IMR-90 (cell line): ENCODE results near the gene ZBTB45. TPM values are rescaled to one million over a fixed set of nuclear protein-coding genes. Genes with fewer than 3 reads are reported as not detected.
A peak's percentile ranks its signal among the peaks of the same experiment; 100 is the strongest.

Experiments used
- ATAC-seq: fragments of 200-7000 bp; cut with Tn5 transposase; 2 replicates; pipeline ENCODE4 v1.9.1; 2020; ENCODE audit warnings: low read depth, mild to moderate bottlenecking, moderate library complexity
- BruUV-seq: library from RNA; stranded (reverse); fragments of 400-500 nt; replicated peaks from 2 replicates; lab custom pipeline; 2021; lab: Mats Ljungman, UMichigan
- CTCF ChIA-PET: fragments of 300-600 bp; formaldehyde crosslinking; extraction: SDS; loops from one replicate; lab custom pipeline; 2021; ENCODE audit warnings: antibody characterized with exemption; lab: Yijun Ruan, JAX
- POLR2A ChIA-PET: fragments of 300-600 bp; sonication (Branson Sonifier 250); formaldehyde crosslinking; loops from one replicate; lab custom pipeline; 2022; ENCODE audit warnings: antibody characterized with exemption; ENCODE audit not compliant: unreplicated experiment; lab: Charles Lee
- DNase-seq: peaks from one replicate; pipeline ENCODE4 v3.0.0; 2013
- H2AFZ ChIP-seq: replicated peaks from 2 replicates; pipeline ENCODE3; 2013; ENCODE audit warnings: low read length, mild to moderate bottlenecking; ENCODE audit not compliant: poor library complexity
- H2AK5ac ChIP-seq: 2 replicates; pipeline ENCODE4 v1.6.1; 2013; ENCODE audit warnings: low read depth, low read length, inconsistent platforms
- H2AK9ac ChIP-seq: replicated peaks from 2 replicates; pipeline ENCODE3; 2013; ENCODE audit warnings: mild to moderate bottlenecking, low read depth, low read length, moderate library complexity; ENCODE audit not compliant: poor library complexity
- H2BK120ac ChIP-seq: 2 replicates; pipeline ENCODE4 v1.6.1; 2013; ENCODE audit warnings: low read depth, low read length, inconsistent platforms
- H2BK15ac ChIP-seq: 3 replicates; pipeline ENCODE4 v1.6.1; 2013; ENCODE audit warnings: low read depth, low read length, inconsistent platforms
- H2BK20ac ChIP-seq: 2 replicates; pipeline ENCODE4 v1.6.1; 2013; ENCODE audit warnings: low read depth, mild to moderate bottlenecking, inconsistent platforms, low read length, moderate library complexity
- H2BK5ac ChIP-seq: 2 replicates; pipeline ENCODE4 v1.6.1; 2013; ENCODE audit warnings: mild to moderate bottlenecking, low read depth, low read length, inconsistent platforms; ENCODE audit not compliant: poor library complexity, severe bottlenecking
- H3K14ac ChIP-seq: replicated peaks from 2 replicates; pipeline ENCODE4 v1.6.1; 2013; ENCODE audit warnings: low read depth, low read length, inconsistent platforms
- H3K18ac ChIP-seq: 2 replicates; pipeline ENCODE4 v1.6.1; 2013; ENCODE audit warnings: low read depth, low read length, control low read depth
- H3K23ac ChIP-seq: 2 replicates; pipeline ENCODE4 v1.6.1; 2013; ENCODE audit warnings: low read depth, low read length, inconsistent platforms
- H3K27ac ChIP-seq: 2 replicates; pipeline ENCODE4 v1.5.1; 2013; ENCODE audit warnings: mild to moderate bottlenecking, control low read depth, low read length; ENCODE audit not compliant: insufficient read depth
- H3K27me3 ChIP-seq: 2 replicates; pipeline ENCODE4 v1.6.1; 2013; ENCODE audit warnings: low read length; ENCODE audit not compliant: control insufficient read depth, insufficient read depth
- H3K36me3 ChIP-seq: 2 replicates; pipeline ENCODE4 v1.6.1; 2013; ENCODE audit warnings: low read length, mixed read lengths; ENCODE audit not compliant: control insufficient read depth, insufficient read depth
- H3K4ac ChIP-seq: 2 replicates; pipeline ENCODE4 v1.6.1; 2013; ENCODE audit warnings: low read depth, low read length, inconsistent platforms
- H3K4me1 ChIP-seq: 2 replicates; pipeline ENCODE4 v1.6.1; 2013; ENCODE audit warnings: low read length, mixed read lengths; ENCODE audit not compliant: control insufficient read depth, insufficient read depth
- H3K4me2 ChIP-seq: 2 replicates; pipeline ENCODE4 v1.6.1; 2013; ENCODE audit warnings: low read depth, mild to moderate bottlenecking, control low read depth, low read length, moderate library complexity
- H3K4me3 ChIP-seq: 2 replicates; pipeline ENCODE4 v1.5.1; 2013; ENCODE audit warnings: low read depth, mild to moderate bottlenecking, control low read depth, low read length, moderate library complexity; ENCODE audit not compliant: insufficient read depth
- H3K56ac ChIP-seq: 2 replicates; pipeline ENCODE4 v1.6.1; 2013; ENCODE audit warnings: low read length, inconsistent platforms; ENCODE audit not compliant: insufficient read depth; ENCODE audit errors: extremely low read depth
- H3K79me1 ChIP-seq, 2 experiments: 2 replicates each; pipeline ENCODE4 v1.6.1; 2013; ENCODE audit warnings: low read length in 2 of 2, inconsistent platforms in 1 of 2, low read depth in 1 of 2
- H3K9ac ChIP-seq: 2 replicates; pipeline ENCODE4 v1.6.1; 2013; ENCODE audit warnings: low read depth, low read length, control low read depth
- H3K9me1 ChIP-seq: 2 replicates; pipeline ENCODE4 v1.6.1; 2013; ENCODE audit warnings: low read length, inconsistent platforms; ENCODE audit not compliant: insufficient read depth
- H3K9me3 ChIP-seq: 2 replicates; pipeline ENCODE4 v1.6.1; 2013; ENCODE audit warnings: low read length; ENCODE audit not compliant: control insufficient read depth, insufficient read depth
- H4K20me1 ChIP-seq: 2 replicates; pipeline ENCODE4 v1.6.1; 2013; ENCODE audit warnings: low read length, inconsistent platforms; ENCODE audit not compliant: insufficient read depth
- H4K5ac ChIP-seq: 2 replicates; pipeline ENCODE4 v1.6.1; 2013; ENCODE audit warnings: mild to moderate bottlenecking, low read depth, low read length, control low read depth
- H4K8ac ChIP-seq, 2 experiments: 2 replicates each; pipeline ENCODE4 v1.6.1; 2013; ENCODE audit warnings: low read depth in 2 of 2, low read length in 2 of 2, control low read depth in 1 of 2, inconsistent platforms in 1 of 2
- H4K91ac ChIP-seq: 2 replicates; pipeline ENCODE4 v1.6.1; 2013; ENCODE audit warnings: low read depth, low read length, inconsistent platforms; ENCODE audit not compliant: insufficient read depth
- BHLHE40 ChIP-seq: fragments of 150-350 bp; IDR thresholded peaks from 2 replicates; pipeline ENCODE4 v1.6.1; 2016; ENCODE audit warnings: mild to moderate bottlenecking, low read depth, low read length
- CHD1 ChIP-seq: IDR thresholded peaks from 2 replicates; pipeline ENCODE4 v1.6.1; 2012; ENCODE audit warnings: low read depth, low read length, improper control_type of control experiment
- MAZ ChIP-seq: IDR thresholded peaks from 2 replicates; pipeline ENCODE4 v1.6.1; 2012; ENCODE audit warnings: low read depth, mild to moderate bottlenecking, low read length, improper control_type of control experiment, moderate library complexity, borderline replicate concordance
- MXI1 ChIP-seq: IDR thresholded peaks from 2 replicates; pipeline ENCODE4 v1.6.1; 2012; ENCODE audit warnings: low read depth, mild to moderate bottlenecking, low read length, moderate library complexity, borderline replicate concordance
- POLR2A ChIP-seq: IDR thresholded peaks from 2 replicates; pipeline ENCODE4 v1.6.1; 2012; ENCODE audit warnings: mild to moderate bottlenecking, low read depth, low read length
- RFX5 ChIP-seq: IDR thresholded peaks from 2 replicates; pipeline ENCODE4 v1.8.0; 2012; ENCODE audit warnings: low read depth, mild to moderate bottlenecking, low read length, moderate library complexity
- WGBS, 2 experiments: methylation state at CpG; one replicate each; pipeline versions ENCODE4 v1.1.5 to v1.1.7; 2013; ENCODE audit warnings: missing lambda C conversion rate in 2 of 2; ENCODE audit not compliant: insufficient read length in 1 of 2; ENCODE audit errors: extremely low coverage in 2 of 2; 5-methylcytosine and 5-hydroxymethylcytosine counted together
- dilution Hi-C: fragments of 300-500 bp; cut with HindIII; formaldehyde crosslinking; loops from one replicate; pipeline ENCODE4 v1.14.3; 2018; ENCODE audit warnings: low sequenced_read_pairs; ENCODE audit not compliant: unreplicated experiment
- in situ Hi-C: fragments of 300-500 bp; cut with MboI; formaldehyde crosslinking; loops from 3 replicates; pipeline ENCODE4 v1.14.3; 2019; ENCODE audit warnings: low sequenced_read_pairs, inconsistent platforms, mixed read lengths
- intact Hi-C: fragments of 100-400 bp; cut with micrococcal nuclease; formaldehyde crosslinking; loops from 2 replicates; pipeline ENCODE4 v1.10.0; 2022
- polyA plus RNA-seq, 3 experiments: library from polyadenylated mRNA; depleted of rRNA; stranded (reverse); fragments of >200 nt; gene quantifications; 2 replicates each; pipeline ENCODE4 v1.2.3, GENCODE V29; 2012; ENCODE audit warnings: low replicate concordance in 1 of 3
- total RNA-seq: library from RNA; depleted of rRNA; stranded (reverse); fragments of >200 nt; gene quantifications from 2 replicates; pipeline ENCODE4 v1.2.3, GENCODE V29; 2012
- TF ChIP-seq, protein P1 (sequence below): fragments of 150-350 bp; IDR thresholded peaks from 2 replicates; pipeline ENCODE4 v1.6.1; 2017; ENCODE audit warnings: mild to moderate bottlenecking, antibody characterized with exemption, low read length, low read depth
- TF ChIP-seq, protein P2 (sequence below): conservative IDR thresholded peaks from 2 replicates; pipeline ENCODE4 v1.5.1; 2012; ENCODE audit warnings: mild to moderate bottlenecking, low read depth, low read length, improper control_type of control experiment
- TF ChIP-seq, protein P3 (sequence below): fragments of 150-350 bp; IDR thresholded peaks from 2 replicates; pipeline ENCODE4 v1.6.1; 2016; ENCODE audit warnings: low read depth, mild to moderate bottlenecking, low read length, moderate library complexity, borderline replicate concordance

The ZBTB45 gene
- total and polyA plus RNA-seq, 2 of the 4 experiments (the other 2 are of a cell fraction) = 1.4 to 9.7 TPM

DNA sequence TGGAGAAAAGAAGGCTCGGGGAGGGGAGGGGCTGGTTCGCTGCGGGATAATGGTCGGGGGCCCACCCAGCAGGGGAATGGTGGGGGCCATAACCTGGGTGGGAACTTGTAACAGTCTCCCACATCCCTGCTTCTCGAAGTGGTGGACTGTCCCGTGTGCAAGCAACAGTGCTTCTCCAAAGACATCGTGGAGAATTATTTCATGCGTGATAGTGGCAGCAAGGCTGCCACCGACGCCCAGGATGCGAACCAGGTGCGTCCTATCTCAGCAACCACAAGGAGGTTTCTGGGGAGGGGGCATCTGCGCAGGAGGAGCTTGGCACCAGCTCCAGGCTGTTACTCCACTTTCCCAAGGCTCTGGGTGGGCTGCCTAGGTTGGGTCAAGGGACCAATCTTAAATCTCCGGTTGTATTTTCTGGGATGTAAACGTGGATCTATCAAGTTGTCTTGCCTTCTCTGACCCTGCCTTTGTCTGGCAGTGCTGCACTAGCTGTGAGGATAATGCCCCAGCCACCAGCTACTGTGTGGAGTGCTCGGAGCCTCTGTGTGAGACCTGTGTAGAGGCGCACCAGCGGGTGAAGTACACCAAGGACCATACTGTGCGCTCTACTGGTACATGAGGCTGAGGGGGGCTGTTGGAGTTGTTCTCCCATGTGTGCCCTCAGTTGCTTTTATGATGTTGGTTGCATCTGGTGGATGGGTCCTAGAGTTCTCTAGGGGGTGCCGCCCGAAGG lies 25.8 kb upstream of the ZBTB45 start:
- intact Hi-C loops (loop anchor here (2.0 kb wide), 1 partner anchor 13 kb away; the partner anchor contains the start of gene UBE2M), dilution Hi-C loops (no loop called here), in situ Hi-C loops (no loop called here)
- Histone ChIP-seq H3K27ac (peak overlapping the region; percentile 88), H3K79me1 (peaks cover 7 to 55% of the 10 kb centered on the region in 2 experiments; a peak in 3 of 4 replicates), H4K5ac (no peak overlapping the region), H3K9me3 (no peaks in the 10 kb centered on the region), H2BK5ac (no peak overlapping the region), H2BK120ac (no peak overlapping the region), H2AFZ (peak overlapping the region; percentile 78), H3K4me3 (peak overlapping the region; percentile 77), H3K4me1 (peaks cover 13% of the 10 kb centered on the region), H3K4ac (no peak overlapping the region; the same call in 1 of the 2 replicates), H4K20me1 (peaks cover 67% of the 10 kb centered on the region), H2BK15ac (no peak overlapping the region), H3K14ac (peak overlapping the region; percentile 78), H3K23ac (peak overlapping the region; percentile 90), H3K36me3 (peaks cover 45% of the 10 kb centered on the region), H3K56ac (peak overlapping the region; percentile 43), H2AK5ac (peak overlapping the region; percentile 84), H3K18ac (no peak overlapping the region), H4K91ac (no peak overlapping the region), H3K9me1 (peaks cover 13% of the 10 kb centered on the region), H3K4me2 (peak overlapping the region; percentile 98), H2AK9ac (peak overlapping the region; percentile 94), H2BK20ac (no peak overlapping the region), H4K8ac (no peak overlapping the region), H3K9ac (peak overlapping the region; percentile 98), H3K27me3 (peaks cover 1% of the 10 kb centered on the region)
- WGBS, 2 experiments = 3% methylated on average over 10 of the region's 21 CpGs; no CpG with 5 or more reads in 1 of the 2 experiments
- DNase-seq (no peak), ATAC-seq (no peak)
- ChIA-PET POLR2A (interaction anchor here (0.6 kb wide), 1 partner anchor 153 kb away, joined by 3 read pairs; no protein-coding TSS in a partner anchor), CTCF (no interaction called here)
- TSS peak; percentile 26 for BruUV-seq
- TF ChIP-seq BHLHE40 (no peak), MXI1 (no peak), POLR2A (no peak), MAZ (no peak), CHD1 (no peak), RFX5 (no peak)
- TF ChIP-seq, protein P1, sequence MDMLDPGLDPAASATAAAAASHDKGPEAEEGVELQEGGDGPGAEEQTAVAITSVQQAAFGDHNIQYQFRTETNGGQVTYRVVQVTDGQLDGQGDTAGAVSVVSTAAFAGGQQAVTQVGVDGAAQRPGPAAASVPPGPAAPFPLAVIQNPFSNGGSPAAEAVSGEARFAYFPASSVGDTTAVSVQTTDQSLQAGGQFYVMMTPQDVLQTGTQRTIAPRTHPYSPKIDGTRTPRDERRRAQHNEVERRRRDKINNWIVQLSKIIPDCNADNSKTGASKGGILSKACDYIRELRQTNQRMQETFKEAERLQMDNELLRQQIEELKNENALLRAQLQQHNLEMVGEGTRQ = no peak
- TF ChIP-seq, protein P2, sequence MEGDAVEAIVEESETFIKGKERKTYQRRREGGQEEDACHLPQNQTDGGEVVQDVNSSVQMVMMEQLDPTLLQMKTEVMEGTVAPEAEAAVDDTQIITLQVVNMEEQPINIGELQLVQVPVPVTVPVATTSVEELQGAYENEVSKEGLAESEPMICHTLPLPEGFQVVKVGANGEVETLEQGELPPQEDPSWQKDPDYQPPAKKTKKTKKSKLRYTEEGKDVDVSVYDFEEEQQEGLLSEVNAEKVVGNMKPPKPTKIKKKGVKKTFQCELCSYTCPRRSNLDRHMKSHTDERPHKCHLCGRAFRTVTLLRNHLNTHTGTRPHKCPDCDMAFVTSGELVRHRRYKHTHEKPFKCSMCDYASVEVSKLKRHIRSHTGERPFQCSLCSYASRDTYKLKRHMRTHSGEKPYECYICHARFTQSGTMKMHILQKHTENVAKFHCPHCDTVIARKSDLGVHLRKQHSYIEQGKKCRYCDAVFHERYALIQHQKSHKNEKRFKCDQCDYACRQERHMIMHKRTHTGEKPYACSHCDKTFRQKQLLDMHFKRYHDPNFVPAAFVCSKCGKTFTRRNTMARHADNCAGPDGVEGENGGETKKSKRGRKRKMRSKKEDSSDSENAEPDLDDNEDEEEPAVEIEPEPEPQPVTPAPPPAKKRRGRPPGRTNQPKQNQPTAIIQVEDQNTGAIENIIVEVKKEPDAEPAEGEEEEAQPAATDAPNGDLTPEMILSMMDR = no peak
- TF ChIP-seq, protein P3, sequence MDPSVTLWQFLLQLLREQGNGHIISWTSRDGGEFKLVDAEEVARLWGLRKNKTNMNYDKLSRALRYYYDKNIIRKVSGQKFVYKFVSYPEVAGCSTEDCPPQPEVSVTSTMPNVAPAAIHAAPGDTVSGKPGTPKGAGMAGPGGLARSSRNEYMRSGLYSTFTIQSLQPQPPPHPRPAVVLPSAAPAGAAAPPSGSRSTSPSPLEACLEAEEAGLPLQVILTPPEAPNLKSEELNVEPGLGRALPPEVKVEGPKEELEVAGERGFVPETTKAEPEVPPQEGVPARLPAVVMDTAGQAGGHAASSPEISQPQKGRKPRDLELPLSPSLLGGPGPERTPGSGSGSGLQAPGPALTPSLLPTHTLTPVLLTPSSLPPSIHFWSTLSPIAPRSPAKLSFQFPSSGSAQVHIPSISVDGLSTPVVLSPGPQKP = no peak
